H54 (cell line): ENCODE results near the gene PRDX6.
A peak's percentile ranks its signal among the peaks of the same experiment; 100 is the strongest.

ENCODE experiments used
- DNase-seq: peaks from one replicate; pipeline ENCODE4 v3.0.0; 2011; ENCODE audit warnings: low spot score, mixed read lengths; ENCODE audit not compliant: insufficient read length
- FAIRE-seq: peaks from 3 replicates; lab custom pipeline; 2011; peaks lifted over from hg19 to GRCh38; lab: Jason Lieb, UNC
- POLR2A ChIP-seq: IDR thresholded peaks from 2 replicates; pipeline ENCODE4 v1.6.1; 2011; ENCODE audit warnings: low read depth, mild to moderate bottlenecking, low read length

Gene PRDX6, protein sequence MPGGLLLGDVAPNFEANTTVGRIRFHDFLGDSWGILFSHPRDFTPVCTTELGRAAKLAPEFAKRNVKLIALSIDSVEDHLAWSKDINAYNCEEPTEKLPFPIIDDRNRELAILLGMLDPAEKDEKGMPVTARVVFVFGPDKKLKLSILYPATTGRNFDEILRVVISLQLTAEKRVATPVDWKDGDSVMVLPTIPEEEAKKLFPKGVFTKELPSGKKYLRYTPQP

DNA sequence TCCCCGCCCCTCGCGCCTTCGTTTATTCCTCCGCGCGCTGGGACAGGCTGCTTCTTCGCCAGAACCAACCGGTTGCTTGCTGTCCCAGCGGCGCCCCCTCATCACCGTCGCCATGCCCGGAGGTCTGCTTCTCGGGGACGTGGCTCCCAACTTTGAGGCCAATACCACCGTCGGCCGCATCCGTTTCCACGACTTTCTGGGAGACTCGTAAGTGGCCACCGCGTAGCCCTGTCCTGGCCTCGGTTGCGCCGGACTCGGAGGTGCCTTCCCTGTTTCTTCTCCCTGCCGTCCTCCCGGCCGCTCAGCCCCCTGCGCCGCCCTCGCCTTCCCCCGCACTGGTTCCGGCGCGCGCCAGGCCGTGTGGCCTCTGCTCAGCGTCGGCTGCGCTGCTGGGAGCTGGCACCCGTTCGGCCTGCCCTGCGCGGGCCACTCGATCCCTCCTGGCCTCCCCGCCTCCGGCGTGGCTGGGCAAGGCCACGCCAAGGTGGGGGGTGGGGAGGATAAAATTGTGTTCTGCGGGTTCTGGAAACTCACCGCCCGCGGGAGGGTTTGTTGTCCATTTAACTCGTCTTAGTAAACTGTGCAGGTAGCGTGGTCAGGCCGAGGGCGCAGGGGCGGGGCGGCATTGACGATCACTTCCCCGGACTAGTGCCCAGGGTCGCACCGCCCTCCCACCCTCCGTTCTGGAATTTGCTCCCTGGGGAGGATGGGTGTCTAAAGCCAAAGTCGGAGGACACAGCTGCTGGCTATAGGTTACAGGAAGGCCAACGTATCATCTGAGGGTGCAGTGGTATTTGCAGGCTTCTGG, at the start of gene PRDX6:
Gene PRDX6, plus strand, starts transcription at position 50 of the 808 bp plus-strand sequence. Its CDS starts 63 bp downstream, at position 113.
- peak; percentile 68 for DNase-seq
- no peak for FAIRE-seq
- TF ChIP-seq POLR2A: peak; percentile 85

DNA sequence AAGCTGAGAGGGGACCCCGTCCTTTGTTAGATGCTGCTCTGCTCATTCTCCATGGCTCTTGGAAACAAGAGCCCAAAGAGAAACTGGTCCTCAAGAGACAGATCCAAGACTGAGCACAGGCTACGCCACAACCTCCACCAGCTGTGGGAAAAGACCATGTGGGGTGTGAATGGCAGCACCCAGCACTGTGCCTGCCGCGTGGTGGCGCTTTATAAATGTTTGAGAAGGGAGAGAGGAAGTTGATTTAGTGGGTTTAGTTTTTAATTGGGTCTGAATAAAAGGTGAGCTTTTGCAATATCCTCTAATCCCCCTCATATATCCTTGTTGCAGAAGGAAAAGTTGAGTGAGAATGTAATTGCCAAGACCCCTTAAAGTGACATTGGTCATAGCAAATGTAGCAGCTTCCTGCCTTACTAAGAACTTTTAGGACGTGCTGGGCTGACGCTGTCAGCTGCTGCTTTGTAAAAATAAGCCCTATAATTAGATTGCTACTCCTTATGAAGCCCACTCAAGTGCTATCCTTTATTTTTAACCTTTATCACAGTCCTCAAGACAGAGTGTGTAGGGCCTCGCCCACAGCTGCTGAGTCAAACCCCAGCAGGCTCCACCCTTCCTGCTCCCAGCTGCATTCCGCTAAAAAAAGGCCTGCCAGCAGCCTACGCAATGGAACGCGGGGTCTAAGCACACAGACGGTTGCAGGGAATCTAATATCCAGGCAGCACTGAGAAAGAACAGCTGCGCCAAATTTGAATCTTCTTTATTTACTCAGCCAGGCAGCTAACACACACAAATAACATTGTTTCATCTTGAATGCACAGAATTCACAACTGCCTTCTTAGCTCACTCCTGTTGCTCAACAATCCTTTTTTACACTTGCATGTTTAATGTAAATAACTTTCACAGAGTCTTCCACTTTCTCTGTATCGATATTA, 47.4 kb upstream of the PRDX6 start:
- 0 out of 2 replicates have a peak, but pooled peaks have one; percentile 10 for TF ChIP-seq POLR2A
- DNase-seq (peak; percentile 62), FAIRE-seq (peak; percentile 53)

DNA sequence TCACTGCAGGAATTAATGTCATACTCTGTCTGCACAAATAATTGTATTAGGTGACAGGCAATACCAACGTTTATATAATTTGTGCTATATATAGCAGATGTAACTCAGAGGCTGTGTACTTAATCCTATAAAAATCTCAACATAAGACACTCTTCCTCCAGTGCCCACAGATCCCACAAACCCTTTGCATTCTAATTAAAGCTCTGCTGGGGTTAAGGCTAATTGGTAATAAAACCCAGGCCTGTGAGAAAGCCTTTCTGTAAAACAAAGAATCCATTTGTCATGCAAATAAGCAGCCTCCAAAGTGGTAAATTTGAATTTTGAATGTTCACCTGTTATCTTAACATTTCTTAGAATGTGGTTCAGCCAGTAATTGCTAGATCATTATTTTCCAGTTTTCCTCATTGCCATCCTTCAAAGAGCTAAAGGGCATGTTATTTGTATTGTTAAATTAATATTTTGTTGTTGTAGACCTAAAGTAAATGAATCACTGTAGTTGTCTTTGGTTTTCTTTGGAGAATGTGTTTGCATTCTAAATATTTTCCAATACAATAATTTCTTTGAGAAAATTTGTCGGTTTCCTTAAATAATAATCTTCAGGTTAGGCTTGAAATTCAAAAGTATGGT, 46.3 kb upstream of the PRDX6 start:
- FAIRE-seq: no peak

GRCh38 chr1:173431304-173432045, 45.7 kb upstream of the PRDX6 start:
- FAIRE-seq: no peak
- DNase-seq: no peak
- TF ChIP-seq POLR2A: no peak

More for the DNA sequence above, 46.3 kb upstream of the PRDX6 start:
- DNase-seq: no peak
- no peak for TF ChIP-seq POLR2A

DNA sequence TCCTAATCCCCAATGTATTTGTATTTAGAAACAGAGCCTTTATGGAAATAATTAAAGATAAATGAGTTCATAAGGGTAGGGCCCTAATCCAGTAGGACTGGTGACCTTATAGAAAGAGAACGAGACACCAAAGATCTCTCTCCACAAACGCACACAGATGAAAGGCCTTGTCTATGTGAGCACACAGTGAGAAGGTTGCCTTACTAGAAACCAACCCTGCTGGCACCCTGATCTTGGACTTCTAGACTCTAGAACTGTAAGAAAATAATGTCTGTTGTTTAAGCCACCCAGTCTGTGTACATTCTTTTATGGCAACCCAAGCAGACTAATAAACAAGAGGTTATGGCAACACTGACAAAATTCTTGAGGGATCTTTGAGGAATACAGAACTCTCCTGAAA, 44.8 kb upstream of the PRDX6 start:
- no peak for TF ChIP-seq POLR2A
- no peak for FAIRE-seq
- no peak for DNase-seq

GRCh38 chr1:173433751-173434326, 43.3 kb upstream of the PRDX6 start:
- FAIRE-seq (no peak), DNase-seq (no peak)
- TF ChIP-seq POLR2A: no peak

DNA sequence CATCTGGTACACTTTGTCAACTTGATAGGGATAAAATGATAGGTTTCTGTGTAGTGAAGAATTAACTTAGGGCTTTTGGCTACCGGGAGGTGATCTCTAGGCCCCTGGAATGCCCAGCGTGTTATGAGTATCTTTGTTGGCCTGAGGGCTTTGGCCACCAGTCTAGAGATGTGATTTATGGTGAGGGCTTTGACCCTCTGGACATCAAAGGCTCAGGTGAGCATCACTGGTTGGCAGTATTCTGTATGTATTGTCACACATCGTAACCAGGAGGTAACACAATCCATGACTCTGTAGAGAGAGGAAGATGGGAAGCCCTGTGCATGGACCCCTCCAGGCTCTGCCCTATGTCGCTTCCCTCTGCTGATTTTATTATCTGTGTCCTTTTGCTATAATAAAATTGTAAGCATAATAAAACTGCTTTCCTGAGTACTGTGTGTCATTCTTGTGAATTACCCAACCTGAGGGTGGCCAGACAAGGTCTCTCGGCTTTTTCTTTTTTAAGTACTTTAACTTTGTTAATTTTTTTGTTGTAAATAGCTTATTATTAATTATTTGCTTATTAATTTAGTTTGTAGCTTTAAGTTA, 40.2 kb upstream of the PRDX6 start:
- no peak for TF ChIP-seq POLR2A
- FAIRE-seq (no peak), DNase-seq (no peak)

DNA sequence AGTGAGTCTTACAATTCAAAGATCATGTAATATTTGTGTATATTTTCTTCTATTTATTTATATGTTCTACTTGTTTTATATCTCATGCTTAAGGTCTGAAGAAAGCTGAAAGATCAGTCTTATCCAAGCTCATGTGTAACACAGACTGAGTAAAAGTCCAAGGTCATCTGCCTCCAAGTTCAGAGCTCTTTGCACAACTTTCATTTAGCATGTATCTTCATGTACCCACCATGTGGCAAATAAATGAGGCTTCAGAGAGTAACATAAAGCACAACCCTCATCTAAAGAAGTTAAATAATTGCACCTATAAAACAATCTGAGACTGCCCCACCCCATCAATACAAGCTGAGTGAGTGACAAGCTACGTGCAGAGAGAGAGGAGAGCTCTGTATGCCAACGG, 38.5 kb upstream of the PRDX6 start:
- FAIRE-seq (no peak), DNase-seq (no peak)
- no peak for TF ChIP-seq POLR2A

DNA sequence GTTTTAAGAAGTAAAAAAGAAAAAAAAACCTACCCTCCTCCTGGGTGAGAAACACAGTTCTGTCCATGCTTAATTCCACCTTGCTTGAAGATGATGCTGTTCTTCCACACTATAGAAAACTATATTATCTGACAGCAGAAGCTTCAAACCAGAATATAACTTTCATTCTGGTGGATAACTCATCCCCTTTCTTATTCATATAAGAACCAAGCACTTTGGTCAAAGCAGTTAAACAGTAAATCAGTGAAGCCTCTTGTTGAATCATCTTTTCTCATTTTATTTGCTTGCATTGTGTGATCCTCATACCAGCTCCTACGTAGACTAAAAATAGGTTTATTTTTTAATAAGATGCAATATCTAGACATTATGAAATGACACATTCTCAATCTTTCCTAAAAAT, 36.7 kb upstream of the PRDX6 start:
- TF ChIP-seq POLR2A: no peak
- no peak for FAIRE-seq
- no peak for DNase-seq

GRCh38 chr1:173444757-173445156, 32.4 kb upstream of the PRDX6 start:
- TF ChIP-seq POLR2A: no peak
- DNase-seq (no peak), FAIRE-seq (no peak)

DNA sequence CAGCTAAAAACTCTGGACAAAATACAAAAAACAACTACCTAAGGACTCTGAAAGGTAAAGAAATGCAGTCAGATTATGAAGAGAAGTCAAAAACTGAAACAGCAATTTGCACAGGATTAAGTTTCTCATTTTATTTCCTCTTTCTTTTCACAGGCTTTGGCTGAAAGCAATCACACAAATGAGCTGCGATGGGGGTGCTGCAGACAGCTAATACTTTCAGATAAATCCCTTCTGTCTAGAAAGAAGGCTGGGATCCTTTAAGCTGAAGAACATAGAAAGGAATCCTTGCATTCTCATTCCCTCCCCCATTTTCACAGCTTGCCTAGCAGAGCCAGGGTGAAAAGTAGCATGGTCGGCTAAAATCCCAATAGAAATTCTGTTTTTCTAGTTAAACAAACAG, 32.0 kb upstream of the PRDX6 start:
- no peak for TF ChIP-seq POLR2A
- DNase-seq: no peak
- FAIRE-seq: no peak

- no peak for FAIRE-seq
- TF ChIP-seq POLR2A: no peak
- no peak for DNase-seq
These were observed 31.5 kb upstream of the PRDX6 start for GRCh38 chr1:173445656-173446055.

DNA sequence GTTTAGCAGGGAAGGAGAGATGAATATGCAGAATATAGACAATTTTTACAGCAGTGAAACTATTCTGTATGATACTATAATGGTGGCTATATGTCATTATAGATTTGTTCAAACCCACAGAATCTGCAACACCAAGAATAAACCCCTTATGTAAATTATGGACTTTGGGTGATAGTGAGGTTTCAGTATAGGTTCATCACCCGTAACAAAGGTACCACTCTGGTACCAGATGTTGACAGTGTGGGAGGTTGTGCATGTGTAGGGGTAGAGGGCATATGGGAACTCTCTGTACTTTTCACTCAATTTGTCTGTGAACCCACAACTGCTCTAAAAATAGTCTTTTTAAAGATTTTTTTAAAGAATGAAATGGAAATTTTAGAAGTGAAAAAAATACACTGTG, 29.9 kb upstream of the PRDX6 start:
- FAIRE-seq: no peak
- no peak for DNase-seq
- TF ChIP-seq POLR2A: no peak
